BLaER1 (cell line): ENCODE measurements around the gene ALCAM.

Experiments
- H3K27ac ChIP-seq: shearing (Covaris generic); formaldehyde crosslinking; 2 replicates; pipeline ENCODE4 v1.8.1; 2022
- H3K27me3 ChIP-seq: shearing (Covaris generic); formaldehyde crosslinking; 2 replicates; pipeline ENCODE4 v1.8.1; 2022
- H3K36me3 ChIP-seq: shearing (Covaris generic); formaldehyde crosslinking; 2 replicates; pipeline ENCODE4 v1.8.1; 2022
- H3K4me1 ChIP-seq: shearing (Covaris generic); formaldehyde crosslinking; 2 replicates; pipeline ENCODE4 v1.8.1; 2022
- H3K4me2 ChIP-seq: shearing (Covaris generic); formaldehyde crosslinking; 2 replicates; pipeline ENCODE4 v1.8.1; 2022
- H3K4me3 ChIP-seq: shearing (Covaris generic); formaldehyde crosslinking; 2 replicates; pipeline ENCODE4 v1.8.1; 2022
- H3K9ac ChIP-seq: shearing (Covaris generic); formaldehyde crosslinking; 2 replicates; pipeline ENCODE4 v1.8.1; 2022
- H3K9me3 ChIP-seq: shearing (Covaris generic); formaldehyde crosslinking; 2 replicates; pipeline ENCODE4 v1.8.1; 2022
- H4K20me1 ChIP-seq: shearing (Covaris generic); formaldehyde crosslinking; 2 replicates; pipeline ENCODE4 v1.8.1; 2022
- Cebpa-rat ChIP-seq: shearing (Covaris generic); IDR thresholded peaks from 2 replicates; pipeline ENCODE4 v1.8.1; 2022

ALCAM gene

GRCh38 chr3:105614288-105615030, 247.8 kb downstream of the ALCAM start:
- H3K27me3 ChIP-seq, result no peaks in the 10 kb centered on the region
- H3K4me1 ChIP-seq, result no peaks in the 10 kb centered on the region
- no peak overlapping the region for H3K4me2 ChIP-seq
- no peak for TF ChIP-seq Cebpa-rat
- H3K9me3 ChIP-seq, result no peaks in the 10 kb centered on the region
- no peak overlapping the region for H3K4me3 ChIP-seq
- H4K20me1 ChIP-seq, result no peaks in the 10 kb centered on the region
- no peak overlapping the region for H3K27ac ChIP-seq
- no peak overlapping the region for H3K9ac ChIP-seq
- no peaks in the 10 kb centered on the region for H3K36me3 ChIP-seq

- Histone ChIP-seq H3K27ac (no peak overlapping the region), H4K20me1 (no peaks in the 10 kb centered on the region), H3K4me3 (no peak overlapping the region), H3K4me1 (no peaks in the 10 kb centered on the region), H3K4me2 (no peak overlapping the region), H3K27me3 (no peaks in the 10 kb centered on the region), H3K9me3 (no peaks in the 10 kb centered on the region), H3K9ac (no peak overlapping the region), H3K36me3 (no peaks in the 10 kb centered on the region)
- TF ChIP-seq Cebpa-rat, result no peak
Observed at GRCh38 chr3:105615814-105616213, 249.1 kb downstream of the ALCAM start.

GRCh38 chr3:105616374-105617121, 249.8 kb downstream of the ALCAM start:
- Histone ChIP-seq H3K9ac (no peak overlapping the region), H4K20me1 (no peaks in the 10 kb centered on the region), H3K4me1 (no peaks in the 10 kb centered on the region), H3K4me2 (no peak overlapping the region), H3K36me3 (no peaks in the 10 kb centered on the region), H3K9me3 (no peaks in the 10 kb centered on the region), H3K27ac (no peak overlapping the region), H3K27me3 (no peaks in the 10 kb centered on the region), H3K4me3 (no peak overlapping the region)
- TF ChIP-seq Cebpa-rat, result no peak

DNA sequence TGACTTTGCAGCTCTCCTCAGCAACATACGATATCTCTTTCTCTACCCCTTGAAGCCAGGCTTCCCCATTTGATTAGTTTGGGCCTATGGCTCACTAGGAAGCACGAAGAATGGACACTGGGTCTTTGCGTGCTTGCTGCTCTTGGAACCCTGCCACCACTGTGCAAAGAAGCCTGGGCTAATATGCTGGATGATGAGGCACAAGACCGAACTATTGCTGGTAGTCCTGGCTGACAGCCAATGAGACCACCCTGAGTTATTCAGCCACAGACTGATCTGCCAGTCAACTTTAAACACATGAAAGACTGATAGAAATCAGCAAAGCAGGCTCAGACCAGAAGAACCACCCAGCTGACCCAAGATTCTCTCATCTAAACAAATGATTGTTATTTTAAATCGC, 251.8 kb downstream of the ALCAM start:
- no peaks in the 10 kb centered on the region for H3K9me3 ChIP-seq
- no peak overlapping the region for H3K4me3 ChIP-seq
- no peaks in the 10 kb centered on the region for H3K27me3 ChIP-seq
- H3K36me3 ChIP-seq, result no peaks in the 10 kb centered on the region
- H3K4me2 ChIP-seq, result no peak overlapping the region
- H3K9ac ChIP-seq, result no peak overlapping the region
- H3K4me1 ChIP-seq, result no peaks in the 10 kb centered on the region
- no peaks in the 10 kb centered on the region for H4K20me1 ChIP-seq
- no peak for TF ChIP-seq Cebpa-rat
- no peak overlapping the region for H3K27ac ChIP-seq

GRCh38 chr3:105619651-105620050, 252.9 kb downstream of the ALCAM start:
- Histone ChIP-seq H3K4me3 (no peak overlapping the region), H4K20me1 (no peaks in the 10 kb centered on the region), H3K27me3 (no peaks in the 10 kb centered on the region), H3K4me1 (no peaks in the 10 kb centered on the region), H3K9ac (no peak overlapping the region), H3K36me3 (no peaks in the 10 kb centered on the region), H3K4me2 (no peak overlapping the region), H3K27ac (no peak overlapping the region), H3K9me3 (no peaks in the 10 kb centered on the region)
- TF ChIP-seq Cebpa-rat, result no peak

- H4K20me1 ChIP-seq, result no peaks in the 10 kb centered on the region
- no peaks in the 10 kb centered on the region for H3K36me3 ChIP-seq
- no peak overlapping the region for H3K4me2 ChIP-seq
- H3K4me3 ChIP-seq, result no peak overlapping the region
- H3K27ac ChIP-seq, result no peak overlapping the region
- H3K9ac ChIP-seq, result no peak overlapping the region
- TF ChIP-seq Cebpa-rat, result no peak
- H3K27me3 ChIP-seq, result no peaks in the 10 kb centered on the region
- no peaks in the 10 kb centered on the region for H3K9me3 ChIP-seq
- H3K4me1 ChIP-seq, result no peaks in the 10 kb centered on the region
Observed at GRCh38 chr3:105620236-105620635, 253.5 kb downstream of the ALCAM start.

- no peaks in the 10 kb centered on the region for H3K36me3 ChIP-seq
- H3K4me2 ChIP-seq, result no peak overlapping the region
- H3K4me1 ChIP-seq, result no peaks in the 10 kb centered on the region
- no peaks in the 10 kb centered on the region for H3K9me3 ChIP-seq
- no peak overlapping the region for H3K4me3 ChIP-seq
- no peak for TF ChIP-seq Cebpa-rat
- no peak overlapping the region for H3K27ac ChIP-seq
- H3K27me3 ChIP-seq, result no peaks in the 10 kb centered on the region
- H4K20me1 ChIP-seq, result no peaks in the 10 kb centered on the region
- no peak overlapping the region for H3K9ac ChIP-seq
Observed at GRCh38 chr3:105622169-105622568, 255.5 kb downstream of the ALCAM start.
